ENCODE measurements around the gene MTF2. TPM values are rescaled to one million over a fixed set of nuclear protein-coding genes. Genes with fewer than 3 reads are reported as not detected.
"Not testable (repeated sequence)": the region's sequence is repeated elsewhere in the genome, so short reads cannot be mapped to it uniquely, and the experiment has no call there.

The MTF2 gene
- polyA plus RNA-seq (2012; ENCODE audit: insufficient read depth, insufficient read length, low read depth), result 9.9 TPM

DNA sequence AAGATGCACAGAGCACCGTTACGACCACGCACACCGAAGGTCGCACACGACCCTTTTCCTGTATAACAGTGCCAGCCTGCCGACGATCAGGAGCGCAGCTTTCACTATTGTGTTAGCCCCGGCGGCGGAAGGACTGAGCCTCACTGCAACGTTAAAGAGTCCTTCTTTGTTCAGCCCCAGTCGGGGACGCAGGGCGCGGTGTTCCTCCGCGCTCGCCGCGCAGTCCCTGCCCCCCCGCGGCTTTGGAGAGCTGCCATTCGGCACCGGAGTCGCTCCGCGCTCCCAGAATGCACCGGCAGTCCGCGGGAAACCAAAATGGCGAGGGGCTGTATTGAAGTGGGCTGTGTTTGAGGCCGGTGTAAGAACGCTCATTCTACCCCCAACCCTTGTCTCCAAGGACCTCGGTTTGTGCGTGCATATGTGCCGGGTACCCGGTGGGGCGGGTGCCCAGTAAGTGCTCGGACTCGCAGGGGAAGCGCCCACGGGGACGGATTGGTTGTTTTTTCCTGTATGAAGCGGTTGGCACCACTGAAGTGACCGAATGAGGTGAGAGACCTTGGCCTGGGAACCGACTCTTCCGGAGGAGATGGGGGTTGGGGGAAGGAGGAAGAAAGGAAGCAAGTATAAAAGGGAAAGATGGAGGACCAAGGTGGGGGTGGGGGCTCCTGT lies at the start of gene MTF2:
Gene MTF2, plus strand, starts transcription at position 298 of the 669 bp plus-strand sequence. Its CDS starts 244 bp downstream, at position 542.
- TF ChIP-seq, protein P1, sequence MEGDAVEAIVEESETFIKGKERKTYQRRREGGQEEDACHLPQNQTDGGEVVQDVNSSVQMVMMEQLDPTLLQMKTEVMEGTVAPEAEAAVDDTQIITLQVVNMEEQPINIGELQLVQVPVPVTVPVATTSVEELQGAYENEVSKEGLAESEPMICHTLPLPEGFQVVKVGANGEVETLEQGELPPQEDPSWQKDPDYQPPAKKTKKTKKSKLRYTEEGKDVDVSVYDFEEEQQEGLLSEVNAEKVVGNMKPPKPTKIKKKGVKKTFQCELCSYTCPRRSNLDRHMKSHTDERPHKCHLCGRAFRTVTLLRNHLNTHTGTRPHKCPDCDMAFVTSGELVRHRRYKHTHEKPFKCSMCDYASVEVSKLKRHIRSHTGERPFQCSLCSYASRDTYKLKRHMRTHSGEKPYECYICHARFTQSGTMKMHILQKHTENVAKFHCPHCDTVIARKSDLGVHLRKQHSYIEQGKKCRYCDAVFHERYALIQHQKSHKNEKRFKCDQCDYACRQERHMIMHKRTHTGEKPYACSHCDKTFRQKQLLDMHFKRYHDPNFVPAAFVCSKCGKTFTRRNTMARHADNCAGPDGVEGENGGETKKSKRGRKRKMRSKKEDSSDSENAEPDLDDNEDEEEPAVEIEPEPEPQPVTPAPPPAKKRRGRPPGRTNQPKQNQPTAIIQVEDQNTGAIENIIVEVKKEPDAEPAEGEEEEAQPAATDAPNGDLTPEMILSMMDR (IDR thresholded peaks at IDR 0.05; ENCODE audit: low read depth, low read length), result no peak
- H3K4me1 ChIP-seq, result no peaks in the 10 kb centered on the region
- peak within 1 kb of the TSS; percentile 88 for H3K4me3 ChIP-seq (ENCODE audit: low read depth, low read length)
- no peaks in the 10 kb centered on the region for H3K27me3 ChIP-seq
- H3K36me3 ChIP-seq, result peaks cover 3% of the 10 kb centered on the region; the same call in 1 of the 2 replicates
- DNase-seq, result peak; percentile 90
- H3K9me3 ChIP-seq, result no peaks in the 10 kb centered on the region

- H3K4me1 ChIP-seq, result no peaks in the 10 kb centered on the region
- TF ChIP-seq, protein P1 (IDR thresholded peaks at IDR 0.05; ENCODE audit: low read depth, low read length), result no peak
- no peak overlapping the region for H3K4me3 ChIP-seq (ENCODE audit: low read depth, low read length)
- H3K27me3 ChIP-seq, result no peaks in the 10 kb centered on the region
- no peaks in the 10 kb centered on the region for H3K9me3 ChIP-seq
- DNase-seq, result no peak
- H3K36me3 ChIP-seq, result no peaks in the 10 kb centered on the region
Measured at GRCh38 chr1:93029317-93029716, 49.8 kb upstream of the MTF2 start.

DNA sequence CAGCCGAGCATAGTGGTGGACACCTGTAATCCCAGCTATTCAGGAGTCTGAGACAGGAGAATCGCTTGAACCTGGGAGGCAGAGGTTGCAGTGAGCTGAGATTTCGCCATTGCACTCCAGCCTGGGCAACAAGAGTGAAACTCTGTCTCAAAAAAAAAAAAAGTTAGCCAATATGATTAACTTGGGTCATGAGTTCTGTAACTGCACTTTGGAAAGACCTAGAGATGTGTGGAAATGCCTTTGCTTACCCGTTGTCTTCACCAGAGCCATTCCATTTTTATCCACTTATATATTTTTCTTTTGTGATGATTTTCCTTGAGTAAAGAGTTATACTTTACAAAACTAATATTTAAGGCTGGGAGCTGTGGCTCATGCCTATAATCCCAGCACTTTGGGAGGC lies 48.9 kb upstream of the MTF2 start:
- H3K36me3 ChIP-seq; H3K4me3 ChIP-seq (ENCODE audit: low read depth, low read length); H3K9me3 ChIP-seq; H3K27me3 ChIP-seq; H3K4me1 ChIP-seq; DNase-seq: not testable (repeated sequence)

DNA sequence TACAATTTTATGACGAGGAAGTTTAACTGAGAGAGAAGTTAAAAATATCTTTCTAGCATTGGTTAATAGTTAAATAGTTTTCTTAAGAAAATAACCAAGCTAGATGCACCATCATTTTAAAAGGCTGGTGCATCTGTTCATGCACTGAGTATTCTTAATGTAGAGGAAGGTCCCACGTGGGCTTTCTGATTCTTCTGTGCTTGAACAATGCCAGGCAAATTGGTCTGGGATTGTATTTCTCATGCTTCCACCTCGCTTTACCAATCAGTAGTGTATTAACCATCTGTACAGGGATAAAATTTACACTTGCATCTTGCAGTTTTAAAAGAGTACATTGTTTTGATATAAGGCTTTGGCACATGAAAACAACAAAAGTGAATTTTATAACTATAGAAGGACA lies 47.4 kb upstream of the MTF2 start:
- DNase-seq, result no peak
- H3K4me3 ChIP-seq (ENCODE audit: low read depth, low read length), result no peak overlapping the region
- no peaks in the 10 kb centered on the region for H3K4me1 ChIP-seq
- H3K9me3 ChIP-seq, result no peaks in the 10 kb centered on the region
- no peaks in the 10 kb centered on the region for H3K36me3 ChIP-seq
- no peaks in the 10 kb centered on the region for H3K27me3 ChIP-seq
- TF ChIP-seq, protein P1 (IDR thresholded peaks at IDR 0.05; ENCODE audit: low read depth, low read length), result no peak

GRCh38 chr1:93033029-93033428 lies 46.1 kb upstream of the MTF2 start:
- Histone ChIP-seq H3K36me3 (no peaks in the 10 kb centered on the region), H3K4me1 (no peaks in the 10 kb centered on the region), H3K4me3 (ENCODE audit: low read depth, low read length) (no peak overlapping the region), H3K27me3 (no peaks in the 10 kb centered on the region), H3K9me3 (no peaks in the 10 kb centered on the region)
- TF ChIP-seq, protein P1 (IDR thresholded peaks at IDR 0.05; ENCODE audit: low read depth, low read length), result no peak
- DNase-seq, result peak; percentile 7

GRCh38 chr1:93033785-93034184 lies 45.3 kb upstream of the MTF2 start:
- TF ChIP-seq, protein P1 (IDR thresholded peaks at IDR 0.05; ENCODE audit: low read depth, low read length), result no peak
- H3K4me1 ChIP-seq, result no peaks in the 10 kb centered on the region
- H3K4me3 ChIP-seq (ENCODE audit: low read depth, low read length), result no peak overlapping the region
- no peaks in the 10 kb centered on the region for H3K27me3 ChIP-seq
- H3K9me3 ChIP-seq, result no peaks in the 10 kb centered on the region
- no peak for DNase-seq
- H3K36me3 ChIP-seq, result no peaks in the 10 kb centered on the region
